GM12801 (cell line): ENCODE measurements around the gene GPR173.

ENCODE experiments used
- TF ChIP-seq, protein P1 (sequence below): IDR thresholded peaks from one replicate; pipeline ENCODE4 v1.5.1; 2011; ENCODE audit warnings: control low read depth; ENCODE audit not compliant: insufficient read length; ENCODE audit errors: extremely low read depth

Gene GPR173

DNA sequence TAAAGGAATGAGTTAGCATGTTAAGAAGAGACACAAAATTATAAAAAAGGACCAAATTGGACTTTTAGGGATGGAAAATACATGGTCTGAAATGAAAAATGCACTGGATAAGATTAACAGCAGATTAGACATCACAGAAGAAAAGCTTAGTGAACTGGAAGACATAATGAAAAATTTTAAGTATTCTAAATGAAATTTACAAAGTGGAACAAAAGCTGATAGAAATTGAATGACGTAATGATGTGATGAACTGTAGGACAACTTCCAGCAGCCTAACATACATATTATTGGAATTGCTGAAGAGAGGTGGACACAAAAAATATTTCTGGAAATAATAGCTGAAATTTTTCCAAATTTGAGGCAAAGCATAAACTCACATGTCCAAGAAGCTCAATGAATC is 39.6 kb upstream of the GPR173 start:
- TF ChIP-seq, protein P1, sequence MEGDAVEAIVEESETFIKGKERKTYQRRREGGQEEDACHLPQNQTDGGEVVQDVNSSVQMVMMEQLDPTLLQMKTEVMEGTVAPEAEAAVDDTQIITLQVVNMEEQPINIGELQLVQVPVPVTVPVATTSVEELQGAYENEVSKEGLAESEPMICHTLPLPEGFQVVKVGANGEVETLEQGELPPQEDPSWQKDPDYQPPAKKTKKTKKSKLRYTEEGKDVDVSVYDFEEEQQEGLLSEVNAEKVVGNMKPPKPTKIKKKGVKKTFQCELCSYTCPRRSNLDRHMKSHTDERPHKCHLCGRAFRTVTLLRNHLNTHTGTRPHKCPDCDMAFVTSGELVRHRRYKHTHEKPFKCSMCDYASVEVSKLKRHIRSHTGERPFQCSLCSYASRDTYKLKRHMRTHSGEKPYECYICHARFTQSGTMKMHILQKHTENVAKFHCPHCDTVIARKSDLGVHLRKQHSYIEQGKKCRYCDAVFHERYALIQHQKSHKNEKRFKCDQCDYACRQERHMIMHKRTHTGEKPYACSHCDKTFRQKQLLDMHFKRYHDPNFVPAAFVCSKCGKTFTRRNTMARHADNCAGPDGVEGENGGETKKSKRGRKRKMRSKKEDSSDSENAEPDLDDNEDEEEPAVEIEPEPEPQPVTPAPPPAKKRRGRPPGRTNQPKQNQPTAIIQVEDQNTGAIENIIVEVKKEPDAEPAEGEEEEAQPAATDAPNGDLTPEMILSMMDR = no peak

DNA sequence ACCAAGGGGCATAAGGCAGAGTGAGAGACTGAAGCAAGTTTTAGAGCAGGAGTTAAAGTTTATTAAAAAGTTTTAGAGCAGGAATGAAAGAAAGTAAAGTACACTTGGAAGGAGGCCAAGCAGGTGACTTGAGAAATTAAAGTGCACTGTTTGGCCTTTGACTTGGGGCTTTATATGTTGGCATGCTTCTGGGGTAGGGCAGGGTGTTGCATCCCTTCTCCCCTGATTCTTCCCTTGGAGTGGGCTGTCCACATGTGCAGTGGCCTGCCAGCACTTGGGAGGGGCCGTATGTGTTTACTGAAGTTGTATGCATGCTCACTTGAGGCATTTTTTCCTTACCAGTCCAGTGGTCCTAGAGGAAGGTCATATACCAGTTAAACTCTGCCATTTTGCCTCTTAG is 35.3 kb upstream of the GPR173 start:
- TF ChIP-seq, protein P1 = no peak

DNA sequence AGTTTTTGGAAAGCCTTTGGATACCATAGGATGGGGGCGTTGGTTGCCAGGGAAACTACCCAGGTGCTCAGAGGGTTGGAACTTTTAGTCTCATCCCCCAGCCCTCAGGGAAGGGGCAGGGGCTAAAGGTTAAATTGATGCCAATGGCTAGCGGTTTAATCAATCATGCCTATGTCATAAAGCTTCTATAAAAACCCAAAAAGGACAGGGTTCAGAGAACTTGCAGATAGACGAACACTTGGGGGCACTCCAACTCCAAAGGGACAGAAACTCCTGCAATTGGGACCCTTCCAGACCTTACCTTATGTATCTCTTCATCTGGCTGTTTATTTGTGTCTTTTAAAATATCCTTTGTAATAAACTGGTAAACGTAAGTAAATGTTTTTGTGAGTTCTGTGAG is 30.0 kb upstream of the GPR173 start:
- TF ChIP-seq, protein P1 = no peak

- TF ChIP-seq, protein P1 = no peak
Observed at GRCh38 chrX:53022381-53022780, 26.2 kb upstream of the GPR173 start.

DNA sequence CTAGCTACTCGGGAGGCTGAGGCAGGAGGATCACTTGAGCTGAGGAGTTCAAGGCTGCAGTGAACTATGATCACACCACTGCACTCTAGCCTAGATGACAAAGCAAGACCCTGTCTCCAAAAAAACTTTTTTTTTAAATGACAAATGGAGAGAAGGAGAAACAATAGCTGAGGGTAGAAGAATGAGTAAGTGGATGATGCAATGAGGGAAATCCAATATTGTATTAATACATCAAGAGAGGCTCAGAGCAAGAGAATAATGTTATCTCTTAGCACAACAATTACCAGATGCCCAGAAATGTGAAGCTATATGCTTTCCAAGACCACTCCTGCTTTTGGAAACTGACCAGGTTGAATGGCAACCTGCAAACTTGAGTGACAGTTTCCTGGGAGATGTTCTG is 19.9 kb upstream of the GPR173 start:
- TF ChIP-seq, protein P1 = no peak

GRCh38 chrX:53031380-53031779 is 17.2 kb upstream of the GPR173 start:
- TF ChIP-seq, protein P1 = no peak

- TF ChIP-seq, protein P1 = no peak
Observed at GRCh38 chrX:53036149-53036548, 12.4 kb upstream of the GPR173 start.

DNA sequence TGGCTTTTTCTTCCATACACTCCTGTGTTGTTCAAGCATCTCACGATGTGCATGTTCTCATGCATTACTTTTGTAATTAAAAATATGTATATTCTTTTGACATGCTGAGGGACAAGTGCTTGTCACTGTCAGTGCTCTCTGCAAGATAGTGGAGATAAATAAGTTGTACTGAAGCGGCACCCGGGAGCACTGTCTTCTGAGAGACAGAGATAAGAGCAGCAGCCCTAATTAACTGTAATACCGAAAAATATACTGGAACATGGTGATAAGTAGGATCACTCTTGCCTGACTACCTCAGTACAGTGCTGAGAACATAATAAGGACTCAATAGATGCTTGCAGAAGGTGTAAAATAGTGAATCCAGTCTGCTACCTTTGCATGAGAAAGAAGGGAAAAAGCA is 9.4 kb upstream of the GPR173 start:
- TF ChIP-seq, protein P1 = no peak
